HL-60/S4 treated with retinoic acid at 250 ng/mL for 4 days and 3 days (cell line): ENCODE measurements around the gene PRKACA.

Experiments
- in situ Hi-C: fragments of 300-500 bp; cut with MboI; formaldehyde crosslinking; loops from 2 replicates; pipeline ENCODE4 v1.7.0; 2022; ENCODE audit warnings: low sequenced_read_pairs

PRKACA gene

DNA sequence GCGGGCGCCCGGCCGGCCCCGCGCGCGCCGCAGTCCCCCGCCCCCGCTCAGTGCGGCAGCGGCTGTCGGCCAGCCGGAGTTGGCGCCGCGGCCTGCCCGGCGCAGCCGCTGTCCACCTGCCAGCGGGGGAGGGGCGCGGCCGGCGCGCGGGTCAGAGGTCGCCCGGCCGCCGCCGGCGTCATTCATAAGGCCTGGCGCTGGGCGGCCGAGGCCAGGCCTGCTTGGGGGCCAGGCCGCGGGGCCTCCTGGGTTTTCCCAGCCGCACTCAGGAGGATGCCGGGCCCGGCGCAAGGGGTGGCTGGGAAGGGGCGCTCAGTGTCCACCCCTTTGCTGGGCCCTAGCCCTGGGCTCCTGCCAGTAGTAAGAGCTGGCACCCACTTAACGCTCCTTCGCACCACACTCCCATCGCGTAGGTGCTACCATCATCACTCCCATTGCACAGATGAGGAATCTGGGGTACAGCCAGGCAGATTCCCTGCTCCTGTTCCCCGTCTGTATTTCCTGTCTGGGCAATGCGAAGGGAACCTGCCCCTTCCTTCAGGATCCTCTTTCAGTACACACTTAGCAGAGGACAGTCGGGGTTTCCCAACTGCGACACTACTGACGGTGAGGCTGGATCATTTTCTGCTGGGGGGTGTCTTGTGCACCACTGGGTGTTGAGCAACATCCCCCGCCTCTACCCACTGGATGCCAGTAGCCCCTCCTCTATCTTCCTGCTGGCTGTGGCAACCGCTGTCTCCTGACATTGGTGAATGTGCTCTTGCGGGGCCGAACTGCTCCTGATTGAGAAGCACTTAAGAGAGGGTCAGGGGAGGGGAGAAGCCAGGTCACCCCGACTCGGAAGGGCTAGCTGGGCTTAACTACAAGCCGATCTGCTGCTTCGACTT, 846 bp upstream of the PRKACA start:
- in situ Hi-C loops: no loop called here

DNA sequence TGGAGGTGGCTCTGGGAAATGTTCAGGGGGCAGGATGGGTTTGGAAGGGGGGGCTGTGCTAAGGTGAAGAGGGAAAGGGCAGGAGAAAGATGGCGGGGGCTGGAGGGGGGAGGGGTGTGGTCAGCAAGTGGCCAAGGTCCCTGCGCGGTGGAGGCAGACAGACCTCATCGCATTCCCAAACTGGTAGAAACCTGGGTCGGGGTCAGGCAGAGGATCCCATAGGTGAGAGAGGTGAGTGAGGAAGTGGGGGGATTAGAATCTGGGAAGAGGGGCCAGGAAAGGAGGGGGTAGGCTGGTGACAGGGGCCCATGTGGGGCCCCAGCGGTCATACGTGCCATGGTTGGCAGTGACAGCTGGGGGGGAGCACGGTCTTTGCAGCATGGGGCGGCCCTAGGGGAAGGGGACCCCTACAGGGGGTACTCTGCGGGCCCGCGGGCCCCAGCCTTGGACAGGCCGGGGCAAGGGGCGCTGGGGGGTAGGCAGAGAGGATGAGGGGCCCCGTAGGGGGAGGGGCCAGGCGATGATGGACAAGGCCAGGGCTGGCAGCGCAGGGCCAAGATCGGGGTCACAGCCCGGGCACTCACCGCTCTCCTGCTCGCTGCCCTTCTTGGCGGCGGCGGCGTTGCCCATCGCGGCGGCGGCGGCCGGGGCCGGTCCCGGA, 514 bp downstream of the PRKACA start:
- in situ Hi-C loops: no loop called here

- in situ Hi-C loops: no loop called here
Observed at GRCh38 chr19:14116525-14116917, 1.0 kb downstream of the PRKACA start.

DNA sequence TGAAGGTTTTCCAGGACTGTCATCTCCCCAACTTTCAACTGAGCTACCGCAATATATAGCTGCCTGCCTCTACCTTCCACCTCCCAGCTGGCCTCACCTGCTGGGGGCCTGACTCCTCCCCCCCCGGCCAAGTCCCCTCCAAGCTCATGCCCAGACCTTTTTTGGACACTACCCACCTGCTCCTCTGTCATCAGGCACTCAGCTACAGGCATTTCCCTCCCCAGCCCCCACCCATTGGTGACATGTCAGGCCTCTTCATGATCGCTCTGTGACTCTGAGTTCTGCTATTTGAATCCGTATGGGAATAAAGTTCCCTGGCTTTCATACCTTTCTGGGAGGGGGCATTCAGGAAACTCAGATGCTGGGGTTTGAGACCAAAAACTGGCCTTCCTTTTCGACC, 1.8 kb downstream of the PRKACA start:
- in situ Hi-C loops: no loop called here

DNA sequence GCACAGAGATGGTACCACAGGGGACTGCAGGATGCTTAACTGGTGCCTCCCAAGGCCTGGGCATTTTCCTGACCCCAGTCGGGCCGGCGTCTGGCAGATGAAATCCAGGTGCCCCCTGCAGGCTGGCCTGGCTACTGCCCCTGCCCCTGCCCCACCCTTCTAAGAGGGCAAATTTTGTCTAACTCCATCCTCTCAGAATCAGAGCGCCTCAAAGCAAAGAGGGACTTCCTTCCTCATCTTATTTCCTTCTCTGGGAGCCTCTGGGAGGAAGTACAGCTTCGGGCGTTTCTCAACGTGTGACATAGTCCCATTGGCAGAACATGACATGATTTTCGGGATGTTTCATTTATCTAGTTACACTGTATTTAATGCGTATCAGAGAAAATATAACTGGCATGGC, 2.7 kb downstream of the PRKACA start:
- in situ Hi-C loops: no loop called here

DNA sequence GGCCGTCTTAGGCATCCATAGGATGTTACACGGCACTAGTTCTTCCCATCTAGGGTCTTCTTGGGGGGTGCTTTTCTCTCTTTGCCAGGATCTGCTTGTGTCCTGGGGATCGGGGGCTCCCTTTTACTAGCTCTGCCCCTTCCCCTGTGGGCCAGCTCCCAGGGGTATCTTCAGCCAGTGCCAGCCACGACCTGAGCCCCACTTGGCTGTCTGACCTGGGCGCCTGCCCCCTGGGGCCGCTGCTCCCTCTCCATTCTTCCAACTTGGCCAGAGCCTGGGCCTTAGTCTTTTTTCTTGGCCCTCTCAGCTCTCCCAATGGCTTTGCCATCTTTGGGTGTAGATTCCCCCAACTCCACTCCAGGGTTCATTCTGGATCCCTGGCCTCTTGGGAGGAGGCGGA, 3.1 kb downstream of the PRKACA start:
- in situ Hi-C loops: no loop called here

- in situ Hi-C loops: no loop called here
Observed at GRCh38 chr19:14113762-14114414, 3.7 kb downstream of the PRKACA start.

- in situ Hi-C loops: no loop called here
Observed at GRCh38 chr19:14112809-14113385, 4.7 kb downstream of the PRKACA start.

- in situ Hi-C loops: no loop called here
Observed at GRCh38 chr19:14112051-14112808, 5.3 kb downstream of the PRKACA start.

- in situ Hi-C loops: no loop called here
Observed at GRCh38 chr19:14111486-14111885, 6.1 kb downstream of the PRKACA start.

DNA sequence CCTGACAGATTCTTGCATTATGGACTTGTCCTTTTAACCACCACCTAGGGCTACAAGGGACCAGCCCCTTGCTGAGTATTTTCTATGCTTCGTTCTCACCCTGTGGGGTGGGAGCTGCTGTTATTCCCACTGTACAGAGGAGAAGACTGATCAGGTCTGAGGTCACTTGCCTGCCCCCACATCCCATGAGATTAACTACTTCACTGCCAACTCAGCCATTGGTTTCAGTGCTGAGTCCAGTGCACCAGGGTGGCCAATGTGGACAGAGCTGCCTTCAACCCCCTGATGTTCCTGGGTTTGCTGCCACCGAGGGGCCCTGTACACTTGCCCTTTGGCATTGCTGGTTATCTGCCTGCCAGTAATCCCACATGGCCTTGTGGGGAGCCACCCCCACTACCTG, 6.9 kb downstream of the PRKACA start:
- in situ Hi-C loops: no loop called here

DNA sequence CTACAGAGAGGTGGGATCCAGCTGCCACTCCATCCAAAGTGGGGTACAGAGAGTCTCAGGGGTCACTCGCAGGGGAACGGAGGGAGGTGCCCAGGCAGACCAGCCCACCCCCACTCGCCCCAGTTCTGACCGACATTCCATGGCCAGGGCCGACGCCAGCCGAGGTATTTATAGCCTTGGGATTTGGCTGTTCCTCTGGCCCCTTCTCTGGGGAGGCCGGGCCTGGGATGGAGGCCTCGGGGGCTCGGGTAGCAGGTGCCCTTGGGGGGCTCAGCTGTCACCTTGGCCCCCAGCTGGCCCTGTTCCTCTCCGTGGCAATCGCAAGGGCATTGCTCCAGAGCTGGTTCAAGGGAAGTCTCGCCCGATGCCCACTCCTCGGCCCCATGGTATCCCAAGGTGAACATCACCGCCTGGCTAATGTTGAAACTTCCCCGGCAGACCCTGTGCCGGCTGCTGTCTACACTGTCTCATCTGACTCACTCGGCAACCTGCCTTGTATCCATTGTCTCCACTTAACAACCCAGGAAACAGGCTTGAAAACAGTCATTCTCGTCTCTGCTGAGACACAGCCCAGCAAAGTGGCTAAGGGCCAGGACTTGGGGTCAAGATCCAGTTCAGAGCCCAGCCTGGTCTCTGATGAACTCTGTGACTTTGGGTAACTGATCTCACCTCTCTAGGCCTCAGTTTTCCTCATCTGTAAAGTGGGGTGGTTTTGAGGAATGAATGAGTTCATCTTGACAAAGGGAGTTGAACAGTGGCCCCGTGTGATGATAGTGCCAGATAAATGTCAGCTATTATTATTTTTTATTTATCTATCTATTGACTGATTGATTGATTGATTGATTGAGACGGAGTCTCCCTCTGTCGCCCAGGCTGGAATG, 9.7 kb downstream of the PRKACA start:
- in situ Hi-C loops: no loop called here

- in situ Hi-C loops: no loop called here
Observed at GRCh38 chr19:14106840-14107239, 10.7 kb downstream of the PRKACA start.

DNA sequence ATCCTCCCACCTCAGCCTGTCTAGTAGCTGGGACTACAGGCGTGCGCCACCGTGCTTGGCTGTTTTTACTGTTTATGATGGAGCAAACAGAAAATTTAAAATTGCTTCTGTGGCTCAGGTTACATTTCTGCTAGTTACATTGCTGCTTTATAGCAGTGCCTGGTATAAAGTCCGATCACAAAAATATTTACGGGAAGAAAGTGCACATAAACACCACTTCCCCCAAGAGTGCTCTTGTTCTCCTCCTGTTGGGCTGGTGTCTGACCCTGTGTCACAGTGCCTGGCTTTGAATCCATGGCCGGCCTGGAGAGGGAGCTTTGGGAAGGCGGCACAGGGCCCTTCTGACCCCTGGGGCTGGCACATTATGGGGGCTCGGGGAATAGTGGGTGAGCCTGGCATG, 11.9 kb downstream of the PRKACA start:
- in situ Hi-C loops: no loop called here

- in situ Hi-C loops: no loop called here
Observed at GRCh38 chr19:14103310-14103709, 14.3 kb downstream of the PRKACA start.

DNA sequence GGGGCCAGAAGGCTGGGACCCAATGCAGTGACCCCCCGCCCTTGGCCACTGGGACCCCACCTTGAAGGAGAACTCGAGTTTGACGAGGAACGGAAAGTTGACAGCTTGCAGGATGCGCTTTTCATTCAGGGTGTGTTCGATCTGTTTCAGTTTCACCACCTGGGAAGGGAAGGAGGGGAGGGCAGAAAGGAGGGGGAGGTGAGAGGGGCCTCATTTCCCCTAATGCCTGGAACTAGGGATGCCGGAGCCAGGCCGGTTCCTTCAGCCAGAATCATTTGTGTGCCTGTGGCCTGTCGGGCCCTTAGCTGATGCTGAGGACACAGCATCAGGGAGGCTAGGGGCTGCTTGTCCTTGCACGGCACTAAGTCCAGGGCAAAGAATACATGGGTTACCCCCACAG, 14.8 kb downstream of the PRKACA start:
- in situ Hi-C loops: no loop called here

DNA sequence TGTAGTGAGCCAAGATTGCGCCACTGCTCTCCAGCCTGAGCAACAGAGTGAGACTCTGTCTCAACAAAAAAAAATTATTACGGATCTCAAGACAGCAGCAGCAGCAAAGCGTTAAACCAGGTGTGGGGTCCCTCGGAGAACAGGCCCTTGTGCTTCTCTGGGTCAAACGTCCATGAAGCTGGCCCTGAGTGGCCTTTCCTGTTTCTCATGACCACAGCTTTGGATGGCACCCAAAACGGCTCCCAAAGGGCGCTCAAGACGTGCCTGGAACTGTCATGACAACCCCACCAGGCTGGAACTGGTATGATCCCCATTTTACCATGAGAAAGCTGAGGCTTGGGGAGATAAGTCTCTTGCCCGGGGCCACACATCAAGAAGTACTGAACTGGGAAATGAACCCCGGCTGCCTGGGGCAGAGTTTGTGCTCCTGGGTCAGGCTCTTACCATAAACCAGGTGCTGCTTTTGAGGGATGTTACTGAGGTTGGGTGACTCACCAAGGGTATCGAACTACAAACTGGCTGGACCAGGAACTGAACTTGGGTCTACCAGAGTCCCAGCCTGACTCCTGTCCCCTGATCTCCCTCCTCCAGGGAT, 15.4 kb downstream of the PRKACA start:
- in situ Hi-C loops: no loop called here

- in situ Hi-C loops: no loop called here
Observed at GRCh38 chr19:14101003-14101545, 16.5 kb downstream of the PRKACA start.

- in situ Hi-C loops: no loop called here
Observed at GRCh38 chr19:14097532-14098151, 19.9 kb downstream of the PRKACA start.
